Adrenal gland (tissue), 12 donors: ENCODE data around the gene LRRK1. TPM values are rescaled to one million over a fixed set of nuclear protein-coding genes. Genes with fewer than 3 reads are reported as not detected.

ENCODE experiments used
- DNase-seq, 7 donors: peaks; one replicate each; pipeline ENCODE4 v3.0.0-alpha.2; 2019 to 2020
- H3K27ac ChIP-seq, 5 donors: fragments of 200-600 bp; sonication (generic) in 4 of 5; 1 replicate in 3 of 5; 2 replicates in 2 of 5; pipeline versions ENCODE4 v1.5.1 to v1.8.0; 2016 to 2020; ENCODE audit warnings: mild to moderate bottlenecking in 1 of 5
- H3K27me3 ChIP-seq: fragments of 200-600 bp; 2 replicates; pipeline ENCODE4 v1.8.0; 2021
- H3K36me3 ChIP-seq, 2 donors: fragments of 200-600 bp; replicated peaks in 1 of 2; 1 replicate in 1 of 2; 2 replicates in 1 of 2; pipeline versions ENCODE4 v1.5.1 to v1.8.0; 2018 to 2022
- H3K4me1 ChIP-seq, 2 donors: fragments of 200-600 bp; replicated peaks in 1 of 2; 1 replicate in 1 of 2; 2 replicates in 1 of 2; pipeline versions ENCODE4 v1.5.1 to v1.8.0; 2018 to 2021
- H3K4me3 ChIP-seq, 4 donors: fragments of 200-600 bp; sonication (generic) in 3 of 4; one replicate each; pipeline ENCODE4 v1.5.1; 2016 to 2018
- H3K9me3 ChIP-seq, 3 donors: fragments of 200-600 bp; sonication (generic) in 1 of 3; replicated peaks in 1 of 3; 1 replicate in 2 of 3; 2 replicates in 1 of 3; pipeline versions ENCODE4 v1.5.1 to v1.8.0; 2016 to 2021
- CTCF ChIP-seq, 6 experiments: fragments of 450-650 bp in 4 of 6; fragments of 200-600 bp in 2 of 6; sonication (generic) in 1 of 6; IDR thresholded peaks; 1 replicate in 5 of 6; 2 replicates in 1 of 6; pipeline versions ENCODE4 v1.5.1 to v1.8.0; 2016 to 2021; ENCODE audit warnings: antibody characterized with exemption in 6 of 6, mild to moderate bottlenecking in 2 of 6, moderate library complexity in 1 of 6
- POLR2A ChIP-seq, 2 donors: fragments of 450-650 bp; IDR thresholded peaks; one replicate each; pipeline ENCODE4 v1.6.1; 2017; ENCODE audit warnings: antibody characterized with exemption in 2 of 2, mild to moderate bottlenecking in 2 of 2, moderate library complexity in 1 of 2
- WGBS, 4 donors: extraction: QIAGEN DNeasy Blood & Tissue Kit in 2 of 4; methylation state at CpG; one replicate each; pipeline versions ENCODE4 v1.1.5 to v1.1.7; 2013 to 2017; 5-methylcytosine and 5-hydroxymethylcytosine counted together
- intact Hi-C, 2 donors: fragments of 100-400 bp; cut with DNase I; formaldehyde crosslinking; loops; one replicate each; pipeline versions ENCODE4 v1.14.1 to v1.15.0; 2022 to 2023
- polyA plus RNA-seq, 3 donors: library from polyadenylated mRNA; stranded (reverse); fragments of 200-250 nt in 2 of 3; fragments of 350-450 nt in 1 of 3; fragmentation: Illumina TruSeq in 1 of 3; extraction: RNeasy Lipid Tissue Mini Kit (QIAGEN cat#74804) in 1 of 3; gene quantifications; one replicate each; pipeline ENCODE4 v1.2.3, GENCODE V29; 2013 to 2014
- total RNA-seq, 9 donors: library from RNA; depleted of rRNA in 4 of 9; stranded (reverse); fragments of >200 nt in 4 of 9; fragments of 120-200 nt in 1 of 9; fragmentation: NEBNext Ultra II Directional in 1 of 9; extraction: Animal tissue kit (Norgen Biotek cat#: 25700) in 1 of 9; gene quantifications; one replicate each; pipeline versions ENCODE4 v1.1.0 to v1.2.4, GENCODE V29; 2013 to 2023
- donor health status: healthy with polysubstance abuse.
- donor health status: Bipolar disorder and iron deficiency.
- donor health status: DM: yes; HTN: yes; CAD: no.
- donor health status: DM: no; HTN: no; CAD: no.
- donor health status: DM: no; HTN: no; CAD: no.
- donor health status: DM: yes; HTN: yes; CAD: no.

LRRK1 gene
- total and polyA plus RNA-seq, 12 donors = 0.44 to 13.1 (median 7.7) TPM

- Histone ChIP-seq H3K27me3 (no peaks in the 10 kb centered on the region), H3K27ac (no peak overlapping the region), H3K36me3 (no peaks in the 10 kb centered on the region), H3K4me1 (no peaks in the 10 kb centered on the region), H3K4me3 (no peak overlapping the region), H3K9me3 (no peaks in the 10 kb centered on the region)
- DNase-seq = no peak
- TF ChIP-seq POLR2A (IDR thresholded peaks at IDR 0.05) (no peak), CTCF (IDR thresholded peaks at IDR 0.05) (no peak)
- 48 to 58% (median 54%) methylated on average over 10 of the region's 10 CpGs for WGBS, 4 donors
- intact Hi-C loops = no loop called here
Observed at GRCh38 chr15:100958326-100959065, 39.3 kb downstream of the LRRK1 start.

GRCh38 chr15:100959066-100960050 lies 40.2 kb downstream of the LRRK1 start:
- no peak overlapping the region for H3K27ac ChIP-seq
- intact Hi-C loops = no loop called here
- H3K4me1 ChIP-seq = no peaks in the 10 kb centered on the region
- WGBS, 4 donors = 60 to 72% (median 68%) methylated on average over 14 of the region's 14 CpGs
- no peak for DNase-seq
- no peak overlapping the region for H3K4me3 ChIP-seq
- H3K9me3 ChIP-seq = no peaks in the 10 kb centered on the region
- no peaks in the 10 kb centered on the region for H3K36me3 ChIP-seq
- TF ChIP-seq POLR2A (IDR thresholded peaks at IDR 0.05) (no peak), CTCF (IDR thresholded peaks at IDR 0.05) (no peak)
- no peaks in the 10 kb centered on the region for H3K27me3 ChIP-seq

GRCh38 chr15:100966997-100967396 lies 47.8 kb downstream of the LRRK1 start:
- intact Hi-C loops = no loop called here
- WGBS, 4 donors = 60 to 73% (median 63%) methylated on average over 4 of the region's 4 CpGs

More at GRCh38 chr15:100966997-100967396, 47.8 kb downstream of the LRRK1 start:
- H3K27me3 ChIP-seq = no peaks in the 10 kb centered on the region
- H3K27ac ChIP-seq = no peak overlapping the region
- H3K4me3 ChIP-seq = no peak overlapping the region
- no peak for DNase-seq
- TF ChIP-seq CTCF (IDR thresholded peaks at IDR 0.05) (no peak), POLR2A (IDR thresholded peaks at IDR 0.05) (no peak)
- H3K4me1 ChIP-seq = no peaks in the 10 kb centered on the region
- H3K36me3 ChIP-seq = no peaks in the 10 kb centered on the region
- H3K9me3 ChIP-seq = no peaks in the 10 kb centered on the region
